Measurements from ENCODE around the gene CCDC71L. TPM values are rescaled to one million over a fixed set of nuclear protein-coding genes. Genes with fewer than 3 reads are reported as not detected.

Gene CCDC71L
- total and polyA plus RNA-seq, 2 of the 4 experiments (the other 2 are of a cell fraction): 19.7 to 20.6 TPM

DNA sequence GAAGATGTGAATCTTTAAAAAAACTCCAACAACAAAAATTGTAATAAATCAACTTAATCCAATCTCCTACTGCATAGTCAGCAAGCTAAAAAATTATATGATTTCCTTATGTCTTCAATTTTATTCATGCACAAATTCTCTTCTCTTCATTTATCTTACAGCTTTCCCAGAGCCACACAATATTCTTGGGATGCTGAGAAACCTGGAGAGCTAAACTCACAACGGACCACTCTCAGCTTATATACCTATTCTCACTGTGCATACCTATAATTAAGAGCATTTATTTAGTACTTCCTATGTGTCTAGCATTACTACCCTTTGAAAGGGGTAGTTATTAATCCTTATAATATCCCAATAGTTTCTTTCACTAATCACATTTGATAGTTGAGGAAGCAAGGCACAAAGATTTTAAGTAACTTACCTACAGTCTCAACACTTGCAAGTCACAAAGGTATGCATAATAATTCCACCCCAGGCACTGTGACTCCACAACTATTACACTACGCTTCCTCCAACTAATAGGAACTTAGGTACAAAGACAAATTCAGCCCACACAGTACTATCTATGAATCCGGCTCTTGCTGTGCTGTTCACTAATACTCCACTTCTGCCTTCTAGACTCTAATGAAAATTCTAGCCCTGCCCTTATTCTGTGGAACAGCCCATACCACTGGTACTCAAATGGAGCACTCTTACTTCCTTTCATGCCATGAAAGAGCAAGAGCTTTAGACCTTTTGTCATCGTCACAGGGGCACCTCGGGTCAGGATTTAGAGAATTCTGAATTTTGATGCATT is 5.1 kb downstream of the CCDC71L start (continued):
- TF ChIP-seq CEBPB (IDR thresholded peaks at IDR 0.05; ENCODE audit: low read depth, low read length): no peak
- no peak for TF ChIP-seq FOS (IDR thresholded peaks at IDR 0.05; ENCODE audit: low read depth, low read length)

DNA sequence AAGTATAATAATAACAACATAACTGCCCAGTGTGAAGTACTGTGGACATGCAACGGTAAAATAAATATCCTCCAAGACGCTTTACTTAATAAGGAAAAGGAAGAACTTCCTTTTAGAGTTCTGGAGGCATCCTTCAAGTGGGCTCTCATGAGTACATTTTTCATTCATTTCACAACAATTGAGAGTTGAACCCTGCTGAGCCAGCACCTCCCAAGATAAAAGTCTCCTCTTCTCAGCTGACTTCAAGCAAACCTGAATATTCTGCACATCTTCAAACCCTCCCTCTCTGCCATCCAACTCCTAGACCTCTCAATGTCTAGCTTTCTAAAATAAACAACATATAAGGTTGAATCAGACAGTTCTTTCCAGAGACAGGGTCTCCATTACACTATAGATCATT is 7.5 kb downstream of the CCDC71L start:
- no peak overlapping the region for H3K9ac ChIP-seq (ENCODE audit: low read depth, low read length)
- CTCF ChIA-PET: interaction anchor here (1.0 kb wide), 1 partner anchor 8 kb away, joined by 3 read pairs; no protein-coding TSS in a partner anchor
- in situ Hi-C loops (cut with MboI; ENCODE audit: low sequenced_read_pairs) (loop anchor here (10.0 kb wide), 1 partner anchor 479 kb away; no protein-coding TSS in a partner anchor), dilution Hi-C loops (cut with HindIII; ENCODE audit: low sequenced_read_pairs, unreplicated experiment) (no loop called here), intact Hi-C loops (cut with micrococcal nuclease) (loop anchor here (5.0 kb wide), 1 partner anchor 36 kb away; no protein-coding TSS in a partner anchor)
- peaks cover 11 to 14% of the 10 kb centered on the region in 2 experiments for H3K79me1 ChIP-seq (ENCODE audit: low read depth in 1 of 2, low read length in 2 of 2)
- H2AK9ac ChIP-seq (replicated peaks; ENCODE audit: low read depth, low read length, poor library complexity): no peak overlapping the region
- no peak overlapping the region for H2BK15ac ChIP-seq (ENCODE audit: low read depth, low read length)
- H3K4ac ChIP-seq (ENCODE audit: low read depth, low read length): no peak overlapping the region
- no peaks in the 10 kb centered on the region for H3K36me3 ChIP-seq (ENCODE audit: control insufficient read depth, insufficient read depth, low read length)
- no peak overlapping the region for H2BK5ac ChIP-seq (ENCODE audit: low read depth, low read length, poor library complexity, severe bottlenecking)
- no peak overlapping the region for H2BK120ac ChIP-seq (ENCODE audit: low read depth, low read length)
- no peak overlapping the region for H3K56ac ChIP-seq (ENCODE audit: extremely low read depth, insufficient read depth, low read length)
- H2AFZ ChIP-seq (replicated peaks; ENCODE audit: low read length, poor library complexity): no peak overlapping the region
- no TSS peak for BruUV-seq (replicated peaks)
- no peak overlapping the region for H3K23ac ChIP-seq (ENCODE audit: low read depth, low read length)
- no peak for DNase-seq
- H3K14ac ChIP-seq (replicated peaks; ENCODE audit: low read depth, low read length): no peak overlapping the region
- no peaks in the 10 kb centered on the region for H3K9me3 ChIP-seq (ENCODE audit: control insufficient read depth, insufficient read depth, low read length)
- POLR2A ChIA-PET (ENCODE audit: unreplicated experiment): no interaction called here
- no peak overlapping the region for H2BK20ac ChIP-seq (ENCODE audit: low read depth, low read length)
- H2AK5ac ChIP-seq (ENCODE audit: low read depth, low read length): no peak overlapping the region
- no peak overlapping the region for H3K18ac ChIP-seq (ENCODE audit: low read depth, low read length)
- WGBS, 2 experiments (ENCODE audit: extremely low coverage in 2 of 2, insufficient read length in 1 of 2): no CpG with 5 or more reads among the region's 2 CpGs
- H3K27ac ChIP-seq (ENCODE audit: insufficient read depth, low read length): no peak overlapping the region
- no peak overlapping the region for H4K8ac ChIP-seq (ENCODE audit: low read depth in 2 of 2, low read length in 2 of 2)
- no peaks in the 10 kb centered on the region; the same call in 1 of the 2 replicates for H3K9me1 ChIP-seq (ENCODE audit: insufficient read depth, low read length)
- no peak for ATAC-seq (ENCODE audit: low read depth)
- no peak for TF ChIP-seq NFE2L2 (IDR thresholded peaks at IDR 0.05; ENCODE audit: low read depth, low read length)
- TF ChIP-seq FOS (IDR thresholded peaks at IDR 0.05; ENCODE audit: low read depth, low read length): no peak
- TF ChIP-seq CHD1 (IDR thresholded peaks at IDR 0.05; ENCODE audit: low read depth, low read length): no peak
- TF ChIP-seq RAD21 (IDR thresholded peaks at IDR 0.05; ENCODE audit: low read length): no peak
- TF ChIP-seq, protein P1, sequence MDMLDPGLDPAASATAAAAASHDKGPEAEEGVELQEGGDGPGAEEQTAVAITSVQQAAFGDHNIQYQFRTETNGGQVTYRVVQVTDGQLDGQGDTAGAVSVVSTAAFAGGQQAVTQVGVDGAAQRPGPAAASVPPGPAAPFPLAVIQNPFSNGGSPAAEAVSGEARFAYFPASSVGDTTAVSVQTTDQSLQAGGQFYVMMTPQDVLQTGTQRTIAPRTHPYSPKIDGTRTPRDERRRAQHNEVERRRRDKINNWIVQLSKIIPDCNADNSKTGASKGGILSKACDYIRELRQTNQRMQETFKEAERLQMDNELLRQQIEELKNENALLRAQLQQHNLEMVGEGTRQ (IDR thresholded peaks at IDR 0.05; ENCODE audit: low read depth, low read length): no peak
- no peak for TF ChIP-seq BHLHE40 (IDR thresholded peaks at IDR 0.05; ENCODE audit: low read depth, low read length)
- TF ChIP-seq MXI1 (IDR thresholded peaks at IDR 0.05; ENCODE audit: borderline replicate concordance, low read depth, low read length): no peak
- no peak for TF ChIP-seq MAFK (IDR thresholded peaks at IDR 0.05; ENCODE audit: low read depth, low read length)
- TF ChIP-seq CEBPB (IDR thresholded peaks at IDR 0.05; ENCODE audit: low read depth, low read length): no peak
- no peak for TF ChIP-seq RFX5 (IDR thresholded peaks at IDR 0.05; ENCODE audit: low read depth, low read length)
- no peak for TF ChIP-seq ELK1 (IDR thresholded peaks at IDR 0.05; ENCODE audit: borderline replicate concordance, low read depth, low read length)
- H4K91ac ChIP-seq (ENCODE audit: insufficient read depth, low read depth, low read length): no peak overlapping the region
- H3K4me1 ChIP-seq (ENCODE audit: control insufficient read depth, insufficient read depth, low read length): no peaks in the 10 kb centered on the region
- no peaks in the 10 kb centered on the region for H4K20me1 ChIP-seq (ENCODE audit: insufficient read depth, low read length)
- no peak overlapping the region for H3K4me2 ChIP-seq (ENCODE audit: low read depth, low read length)
- no peak overlapping the region for H4K5ac ChIP-seq (ENCODE audit: low read depth, low read length)
- H3K4me3 ChIP-seq (ENCODE audit: insufficient read depth, low read depth, low read length): no peak overlapping the region
- no peaks in the 10 kb centered on the region for H3K27me3 ChIP-seq (ENCODE audit: control insufficient read depth, insufficient read depth, low read length)

Measured in IMR-90 (cell line).